SK-N-SH treated with all-trans-retinoic acid at 6 μM for 48 hours (cell line): ENCODE measurements around the gene GRIA1.

Experiments used
- ATAC-seq: fragments of 200-7000 bp; cut with Tn5 transposase; 3 replicates; pipeline ENCODE4 v1.9.1; 2020; ENCODE audit warnings: mild to moderate bottlenecking, moderate library complexity
- ARNTL ChIP-seq: fragments of 450-650 bp; formaldehyde crosslinking; IDR thresholded peaks from 2 replicates; pipeline ENCODE4 v1.5.0; 2020; ENCODE audit warnings: low read depth, mild to moderate bottlenecking, moderate library complexity, borderline replicate concordance
- BACH2 ChIP-seq: fragments of 250-450 bp; sonication (Bioruptor Pico); IDR thresholded peaks from 2 replicates; pipeline ENCODE4 v1.9.0; 2021; ENCODE audit warnings: mild to moderate bottlenecking, borderline replicate concordance
- CREB5 ChIP-seq: fragments of 250-450 bp; sonication (Bioruptor Pico); IDR thresholded peaks from 2 replicates; pipeline ENCODE4 v1.5.1; 2020; ENCODE audit warnings: low read depth, mild to moderate bottlenecking, moderate library complexity
- CSDC2 ChIP-seq: fragments of 250-450 bp; sonication (Bioruptor Pico); IDR thresholded peaks from 2 replicates; pipeline ENCODE4 v1.5.0; 2020; ENCODE audit warnings: mild to moderate bottlenecking, moderate library complexity
- ESRRG ChIP-seq: fragments of 250-450 bp; sonication (Bioruptor Pico); IDR thresholded peaks from 2 replicates; pipeline ENCODE4 v1.6.1; 2021; ENCODE audit warnings: mild to moderate bottlenecking
- GLIS3 ChIP-seq: fragments of 250-450 bp; sonication (Bioruptor Pico); IDR thresholded peaks from 2 replicates; pipeline ENCODE4 v1.5.0; 2020; ENCODE audit warnings: mild to moderate bottlenecking, moderate library complexity
- ISL1 ChIP-seq: fragments of 250-450 bp; sonication (Bioruptor Pico); IDR thresholded peaks from 2 replicates; pipeline ENCODE4 v2.1.2; 2022; ENCODE audit warnings: mild to moderate bottlenecking, moderate library complexity
- OSR1 ChIP-seq: fragments of 250-450 bp; sonication (Bioruptor Pico); IDR thresholded peaks from 2 replicates; pipeline ENCODE4 v1.8.0; 2022; ENCODE audit warnings: moderate library complexity, mild to moderate bottlenecking, inconsistent platforms
- PPARA ChIP-seq: fragments of 250-450 bp; sonication (Bioruptor Pico); IDR thresholded peaks from 2 replicates; pipeline ENCODE4 v1.5.0; 2020; ENCODE audit warnings: mild to moderate bottlenecking, borderline replicate concordance
- RARB ChIP-seq: fragments of 250-450 bp; sonication (Bioruptor Pico); IDR thresholded peaks from 2 replicates; pipeline ENCODE4 v1.8.0; 2021; ENCODE audit warnings: mild to moderate bottlenecking, moderate library complexity
- SNAI2 ChIP-seq: fragments of 250-450 bp; sonication (Bioruptor Pico); IDR thresholded peaks from 2 replicates; pipeline ENCODE4 v1.5.0; 2020; ENCODE audit warnings: mild to moderate bottlenecking, moderate library complexity
- TCF4 ChIP-seq: fragments of 250-450 bp; sonication (Bioruptor Pico); IDR thresholded peaks from 2 replicates; pipeline ENCODE4 v1.8.0; 2021; ENCODE audit warnings: mild to moderate bottlenecking, moderate library complexity, borderline replicate concordance
- TOX ChIP-seq: fragments of 250-450 bp; sonication (Bioruptor Pico); IDR thresholded peaks from 2 replicates; pipeline ENCODE4 v1.8.0; 2021; ENCODE audit warnings: mild to moderate bottlenecking, moderate library complexity, borderline replicate concordance
- TSHZ2 ChIP-seq: fragments of 250-450 bp; sonication (Bioruptor Pico); IDR thresholded peaks from 2 replicates; pipeline ENCODE4 v1.5.0; 2020; ENCODE audit warnings: mild to moderate bottlenecking, moderate library complexity
- ZC3H10 ChIP-seq: fragments of 250-450 bp; sonication (Bioruptor Pico); IDR thresholded peaks from 2 replicates; pipeline ENCODE4 v1.5.1; 2021; ENCODE audit warnings: mild to moderate bottlenecking, moderate library complexity
- ZFP3 ChIP-seq: fragments of 250-450 bp; sonication (Bioruptor Pico); IDR thresholded peaks from 2 replicates; pipeline ENCODE4 v1.5.0; 2020; ENCODE audit warnings: mild to moderate bottlenecking, moderate library complexity
- ZFP30 ChIP-seq: fragments of 450-650 bp; formaldehyde crosslinking; IDR thresholded peaks from 2 replicates; pipeline ENCODE4 v1.5.0; 2022; ENCODE audit warnings: mild to moderate bottlenecking, moderate library complexity
- ZNF565 ChIP-seq: fragments of 450-650 bp; formaldehyde crosslinking; conservative IDR thresholded peaks from 2 replicates; pipeline ENCODE4 v1.5.0; 2020; ENCODE audit warnings: low read depth, mild to moderate bottlenecking, moderate library complexity
- ZNF70 ChIP-seq: fragments of 450-650 bp; formaldehyde crosslinking; IDR thresholded peaks from 2 replicates; pipeline ENCODE4 v1.5.0; 2020; ENCODE audit warnings: mild to moderate bottlenecking, moderate library complexity
- ZNF8 ChIP-seq: fragments of 450-650 bp; formaldehyde crosslinking; IDR thresholded peaks from 2 replicates; pipeline ENCODE4 v1.5.0; 2020; ENCODE audit warnings: mild to moderate bottlenecking, moderate library complexity
- TF ChIP-seq, protein P1 (sequence below): fragments of 250-450 bp; sonication (Bioruptor Pico); IDR thresholded peaks from 2 replicates; pipeline ENCODE4 v1.8.0; 2020; ENCODE audit warnings: mild to moderate bottlenecking, moderate library complexity, borderline replicate concordance
- TF ChIP-seq, protein P2 (sequence below): fragments of 250-450 bp; sonication (Bioruptor Pico); IDR thresholded peaks from 2 replicates; pipeline ENCODE4 v1.5.1; 2021; ENCODE audit warnings: mild to moderate bottlenecking, moderate library complexity
- TF ChIP-seq, protein P3 (sequence below): fragments of 250-450 bp; sonication (Bioruptor Pico); IDR thresholded peaks from 2 replicates; pipeline ENCODE4 v1.8.0; 2021; ENCODE audit warnings: low read depth, mild to moderate bottlenecking, moderate library complexity, borderline replicate concordance

The GRIA1 gene

DNA sequence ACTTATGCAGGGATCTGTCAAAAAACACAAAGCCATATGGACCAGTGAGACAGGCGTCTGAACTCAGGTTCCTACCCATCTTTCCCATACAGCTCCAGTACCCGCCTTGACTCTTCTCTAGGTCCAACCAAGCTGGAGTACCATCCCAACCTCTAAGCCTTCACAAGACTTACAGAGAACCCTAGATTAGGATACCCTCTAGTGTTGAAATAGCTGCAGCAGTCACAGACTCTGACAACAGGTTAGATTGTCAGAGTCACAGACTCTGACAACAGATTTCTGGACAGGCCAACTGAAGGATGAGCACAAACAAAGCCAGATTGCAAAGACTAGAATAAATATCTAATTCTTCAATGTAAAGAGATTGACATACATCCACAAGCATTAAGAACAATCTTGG is 266.1 kb downstream of the GRIA1 start:
- ATAC-seq: no peak
- TF ChIP-seq ZC3H10 (no peak), ZNF8 (CRISPR knock-in tag) (no peak), SNAI2 (CRISPR knock-in tag) (no peak), TSHZ2 (no peak), ISL1 (CRISPR knock-in tag) (no peak), ZFP3 (CRISPR knock-in tag) (no peak), RARB (CRISPR knock-in tag) (no peak), GLIS3 (CRISPR knock-in tag) (no peak), ZFP30 (CRISPR knock-in tag) (no peak), OSR1 (CRISPR knock-in tag) (no peak), ARNTL (CRISPR knock-in tag) (no peak), BACH2 (CRISPR knock-in tag) (no peak), CSDC2 (CRISPR knock-in tag) (no peak), CREB5 (CRISPR knock-in tag) (no peak), TCF4 (CRISPR knock-in tag) (no peak), ZNF70 (CRISPR knock-in tag) (no peak), PPARA (no peak)
- TF ChIP-seq, protein P1, sequence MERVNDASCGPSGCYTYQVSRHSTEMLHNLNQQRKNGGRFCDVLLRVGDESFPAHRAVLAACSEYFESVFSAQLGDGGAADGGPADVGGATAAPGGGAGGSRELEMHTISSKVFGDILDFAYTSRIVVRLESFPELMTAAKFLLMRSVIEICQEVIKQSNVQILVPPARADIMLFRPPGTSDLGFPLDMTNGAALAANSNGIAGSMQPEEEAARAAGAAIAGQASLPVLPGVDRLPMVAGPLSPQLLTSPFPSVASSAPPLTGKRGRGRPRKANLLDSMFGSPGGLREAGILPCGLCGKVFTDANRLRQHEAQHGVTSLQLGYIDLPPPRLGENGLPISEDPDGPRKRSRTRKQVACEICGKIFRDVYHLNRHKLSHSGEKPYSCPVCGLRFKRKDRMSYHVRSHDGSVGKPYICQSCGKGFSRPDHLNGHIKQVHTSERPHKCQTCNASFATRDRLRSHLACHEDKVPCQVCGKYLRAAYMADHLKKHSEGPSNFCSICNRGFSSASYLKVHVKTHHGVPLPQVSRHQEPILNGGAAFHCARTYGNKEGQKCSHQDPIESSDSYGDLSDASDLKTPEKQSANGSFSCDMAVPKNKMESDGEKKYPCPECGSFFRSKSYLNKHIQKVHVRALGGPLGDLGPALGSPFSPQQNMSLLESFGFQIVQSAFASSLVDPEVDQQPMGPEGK (CRISPR knock-in tag): no peak
- TF ChIP-seq, protein P2, sequence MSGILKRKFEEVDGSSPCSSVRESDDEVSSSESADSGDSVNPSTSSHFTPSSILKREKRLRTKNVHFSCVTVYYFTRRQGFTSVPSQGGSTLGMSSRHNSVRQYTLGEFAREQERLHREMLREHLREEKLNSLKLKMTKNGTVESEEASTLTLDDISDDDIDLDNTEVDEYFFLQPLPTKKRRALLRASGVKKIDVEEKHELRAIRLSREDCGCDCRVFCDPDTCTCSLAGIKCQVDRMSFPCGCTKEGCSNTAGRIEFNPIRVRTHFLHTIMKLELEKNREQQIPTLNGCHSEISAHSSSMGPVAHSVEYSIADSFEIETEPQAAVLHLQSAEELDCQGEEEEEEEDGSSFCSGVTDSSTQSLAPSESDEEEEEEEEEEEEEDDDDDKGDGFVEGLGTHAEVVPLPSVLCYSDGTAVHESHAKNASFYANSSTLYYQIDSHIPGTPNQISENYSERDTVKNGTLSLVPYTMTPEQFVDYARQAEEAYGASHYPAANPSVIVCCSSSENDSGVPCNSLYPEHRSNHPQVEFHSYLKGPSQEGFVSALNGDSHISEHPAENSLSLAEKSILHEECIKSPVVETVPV: no peak
- TF ChIP-seq, all 23 proteins: peak for 0

DNA sequence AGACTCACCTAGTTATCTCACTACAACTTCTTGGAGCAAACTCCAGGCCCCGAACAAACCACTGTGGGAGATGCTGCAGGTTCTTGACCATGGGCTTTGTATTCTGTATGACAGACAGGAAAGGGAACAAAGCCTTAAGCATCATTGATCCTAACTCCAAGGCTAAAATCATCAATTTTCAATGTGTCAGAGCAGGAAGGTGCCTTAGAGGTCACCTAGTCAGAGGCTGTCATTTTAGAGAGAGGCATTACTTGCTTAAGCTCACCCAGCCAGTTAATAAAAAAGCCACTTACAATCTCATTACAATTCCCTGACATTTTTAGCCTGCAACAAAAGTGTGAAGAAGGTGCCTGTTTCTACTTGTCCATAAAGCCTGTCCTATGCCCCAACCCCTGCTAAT is 275.5 kb downstream of the GRIA1 start:
- TF ChIP-seq ZFP3 (CRISPR knock-in tag) (no peak), GLIS3 (CRISPR knock-in tag) (no peak), ZNF70 (CRISPR knock-in tag) (no peak), CSDC2 (CRISPR knock-in tag) (no peak), ZC3H10 (no peak), ISL1 (CRISPR knock-in tag) (no peak), PPARA (no peak), CREB5 (CRISPR knock-in tag) (no peak), ZNF565 (CRISPR knock-in tag) (no peak), ZNF8 (CRISPR knock-in tag) (no peak), OSR1 (CRISPR knock-in tag) (no peak), BACH2 (CRISPR knock-in tag) (no peak), TSHZ2 (no peak), ZFP30 (CRISPR knock-in tag) (no peak), TOX (no peak), ESRRG (CRISPR knock-in tag) (no peak), ARNTL (CRISPR knock-in tag) (no peak), RARB (CRISPR knock-in tag) (no peak)
- TF ChIP-seq, protein P3, sequence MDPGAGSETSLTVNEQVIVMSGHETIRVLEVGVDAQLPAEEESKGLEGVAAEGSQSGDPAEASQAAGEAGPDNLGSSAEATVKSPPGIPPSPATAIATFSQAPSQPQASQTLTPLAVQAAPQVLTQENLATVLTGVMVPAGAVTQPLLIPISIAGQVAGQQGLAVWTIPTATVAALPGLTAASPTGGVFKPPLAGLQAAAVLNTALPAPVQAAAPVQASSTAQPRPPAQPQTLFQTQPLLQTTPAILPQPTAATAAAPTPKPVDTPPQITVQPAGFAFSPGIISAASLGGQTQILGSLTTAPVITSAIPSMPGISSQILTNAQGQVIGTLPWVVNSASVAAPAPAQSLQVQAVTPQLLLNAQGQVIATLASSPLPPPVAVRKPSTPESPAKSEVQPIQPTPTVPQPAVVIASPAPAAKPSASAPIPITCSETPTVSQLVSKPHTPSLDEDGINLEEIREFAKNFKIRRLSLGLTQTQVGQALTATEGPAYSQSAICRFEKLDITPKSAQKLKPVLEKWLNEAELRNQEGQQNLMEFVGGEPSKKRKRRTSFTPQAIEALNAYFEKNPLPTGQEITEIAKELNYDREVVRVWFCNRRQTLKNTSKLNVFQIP (CRISPR knock-in tag): no peak
- TF ChIP-seq, protein P1 (CRISPR knock-in tag): no peak
- ATAC-seq: no peak
